ENCODE measurements around the gene KIAA0930.

DNA sequence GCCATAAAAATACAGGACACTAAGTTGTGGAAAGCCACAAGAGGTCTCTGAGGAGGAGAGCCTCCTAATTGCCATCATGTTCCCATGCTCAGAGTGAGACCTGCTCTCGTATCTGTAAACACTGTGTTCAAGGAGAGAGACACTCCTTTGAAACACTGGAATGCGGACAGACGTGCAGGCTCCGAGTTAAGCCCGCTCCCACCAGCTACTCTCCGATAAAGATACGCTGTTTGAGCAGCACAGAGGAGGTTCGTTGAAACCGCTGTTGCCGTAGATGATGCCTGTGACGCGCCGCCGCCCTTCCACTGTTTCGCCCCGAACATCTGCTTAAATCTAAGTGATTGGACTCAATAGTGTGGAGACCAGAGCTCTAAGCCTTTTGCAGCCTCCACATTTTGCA is 51.9 kb downstream of the KIAA0930 start:
- TF ChIP-seq REST (IDR thresholded peaks at IDR 0.05; ENCODE audit: insufficient read depth in 1 of 2, low read depth in 2 of 2, low read length in 2 of 2), result no peak
- TF ChIP-seq POLR2AphosphoS5 (IDR thresholded peaks at IDR 0.05; ENCODE audit: low read depth, low read length), result no peak; the same call in none of the 2 replicates
- no peak for TF ChIP-seq SIN3A (IDR thresholded peaks at IDR 0.05; ENCODE audit: borderline replicate concordance, insufficient read depth, low read length)
- TF ChIP-seq TAF1 (IDR thresholded peaks at IDR 0.05; ENCODE audit: borderline replicate concordance, insufficient read depth, low read length), result no peak
- no peak for TF ChIP-seq FOXP2 (optimal IDR thresholded peaks at IDR 0.05; ENCODE audit: borderline replicate concordance, extremely low read depth, extremely low read length, insufficient read depth)
